ENCODE data around the gene ARHGEF28.

DNA sequence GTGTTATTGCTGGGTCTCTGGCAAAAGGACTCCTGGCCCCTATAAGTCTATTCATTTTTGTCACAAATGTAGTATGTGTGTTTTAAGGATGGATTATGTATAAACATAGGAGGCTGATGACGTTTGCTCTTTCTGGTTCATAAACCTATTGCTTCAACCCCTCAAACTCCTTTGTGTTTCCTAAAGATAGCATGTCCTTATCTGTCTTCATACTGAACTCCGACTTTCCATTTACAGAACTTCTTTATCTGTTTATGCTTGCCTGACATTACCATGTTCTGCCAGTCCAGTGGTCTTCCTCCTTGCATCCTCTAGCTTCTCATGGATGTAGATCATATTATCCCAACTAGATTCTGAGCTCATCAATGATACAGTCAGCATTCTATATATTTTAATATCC, 46.1 kb downstream of the ARHGEF28 start:
- TF ChIP-seq CTCF (IDR thresholded peaks at IDR 0.05) (no peak), POLR2A (IDR thresholded peaks at IDR 0.05) (no peak)

Data from right lobe of liver (tissue), 4 donors.